Keratinocyte (primary cell): ENCODE results near the gene SLC12A3. TPM values are rescaled to one million over a fixed set of nuclear protein-coding genes. Genes with fewer than 3 reads are reported as not detected.
A peak's percentile ranks its signal among the peaks of the same experiment; 100 is the strongest.

Source experiments
- DNase-seq: peaks from one replicate; pipeline ENCODE4 v3.0.0-alpha.2; 2011; ENCODE audit warnings: low read depth, missing footprints, low spot score
- FAIRE-seq: peaks from 2 replicates; lab custom pipeline; 2011; peaks lifted over from hg19 to GRCh38; lab: Jason Lieb, UNC
- H2AFZ ChIP-seq: 2 replicates; pipeline ENCODE4 v1.6.0; 2012; ENCODE audit warnings: low read length, control low read depth, inconsistent platforms; ENCODE audit not compliant: control insufficient read depth
- H3K27ac ChIP-seq: 2 replicates; pipeline ENCODE4 v1.5.1; 2011; ENCODE audit warnings: low read length; ENCODE audit not compliant: control insufficient read depth, insufficient read depth
- H3K27me3 ChIP-seq: 3 replicates; pipeline ENCODE4 v1.6.0; 2011; ENCODE audit warnings: low read length; ENCODE audit not compliant: control insufficient read depth, insufficient read depth; ENCODE audit errors: extremely low read depth
- H3K36me3 ChIP-seq, 2 experiments: 2 replicates in 1 of 2; 3 replicates in 1 of 2; pipeline ENCODE4 v1.5.1; 2011; ENCODE audit warnings: low read length in 2 of 2, mild to moderate bottlenecking in 1 of 2; ENCODE audit not compliant: control insufficient read depth in 2 of 2, insufficient read depth in 2 of 2; ENCODE audit errors: extremely low read depth in 1 of 2
- H3K4me1 ChIP-seq: 3 replicates; pipeline ENCODE4 v1.5.1; 2011; ENCODE audit warnings: low read length; ENCODE audit not compliant: control insufficient read depth, insufficient read depth; ENCODE audit errors: extremely low read depth
- H3K4me2 ChIP-seq: 3 replicates; pipeline ENCODE4 v1.6.0; 2011; ENCODE audit warnings: low read depth, low read length; ENCODE audit not compliant: control insufficient read depth, insufficient read depth; ENCODE audit errors: extremely low read depth
- H3K4me3 ChIP-seq, 3 experiments: fragments of 200-600 bp in 1 of 3; sonication (generic) in 1 of 3; 2 replicates in 2 of 3; 3 replicates in 1 of 3; pipeline ENCODE4 v1.5.1; 2011 to 2016; ENCODE audit warnings: low read length in 3 of 3, mild to moderate bottlenecking in 3 of 3, control low read depth in 2 of 3, inconsistent platforms in 1 of 3, low read depth in 1 of 3, mixed read lengths in 1 of 3, mixed run types in 1 of 3, moderate library complexity in 1 of 3; ENCODE audit not compliant: control insufficient read depth in 2 of 3, insufficient read depth in 2 of 3; ENCODE audit errors: extremely low read depth in 1 of 3
- H3K79me2 ChIP-seq: 2 replicates; pipeline ENCODE4 v1.6.0; 2012; ENCODE audit warnings: low read length; ENCODE audit not compliant: control insufficient read depth, insufficient read depth
- H3K9ac ChIP-seq: 3 replicates; pipeline ENCODE4 v1.6.0; 2011; ENCODE audit warnings: low read length; ENCODE audit not compliant: control insufficient read depth, insufficient read depth; ENCODE audit errors: extremely low read depth
- H3K9me1 ChIP-seq: 3 replicates; pipeline ENCODE4 v1.6.0; 2011; ENCODE audit warnings: low read length; ENCODE audit not compliant: control insufficient read depth, insufficient read depth; ENCODE audit errors: extremely low read depth
- H3K9me3 ChIP-seq: 2 replicates; pipeline ENCODE4 v1.5.1; 2012; ENCODE audit warnings: low read depth, low read length; ENCODE audit not compliant: control insufficient read depth
- H4K20me1 ChIP-seq: 3 replicates; pipeline ENCODE4 v1.6.0; 2011; ENCODE audit warnings: low read length; ENCODE audit not compliant: control insufficient read depth, insufficient read depth; ENCODE audit errors: extremely low read depth
- CTCF ChIP-seq, 3 experiments: IDR thresholded peaks in 1 of 3; conservative IDR thresholded peaks in 1 of 3; optimal IDR thresholded peaks in 1 of 3; 2 replicates in 2 of 3; 3 replicates in 1 of 3; pipeline versions ENCODE3 to v1.5.1; 2011; ENCODE audit warnings: low read length in 3 of 3, mild to moderate bottlenecking in 3 of 3, moderate library complexity in 2 of 3, control low read depth in 1 of 3, inconsistent platforms in 1 of 3; ENCODE audit not compliant: insufficient read depth in 2 of 3; ENCODE audit errors: extremely low read depth in 1 of 3
- EZH2 ChIP-seq: IDR thresholded peaks from one replicate; pipeline ENCODE4 v1.6.1; 2012; ENCODE audit warnings: inconsistent platforms, mild to moderate bottlenecking, low read length, moderate library complexity
- dilution Hi-C: fragments of 300-500 bp; cut with MboI; formaldehyde crosslinking; loops from one replicate; pipeline ENCODE4 v1.7.0; 2020; ENCODE audit warnings: low sequenced_read_pairs; ENCODE audit not compliant: extremely low pct_ligation_motif_present
- polyA plus RNA-seq, 5 experiments: library from polyadenylated mRNA; depleted of rRNA in 3 of 5; stranded (reverse) in 3 of 5; stranded (forward) in 1 of 5; unstranded in 1 of 5; fragments of >200 nt; gene quantifications; 1 replicate in 1 of 5; 2 replicates in 3 of 5; 3 replicates in 1 of 5; pipeline versions ENCODE4 v1.2.1 to v1.2.3, GENCODE V29; 2011 to 2012; ENCODE audit warnings: missing spikeins in 2 of 5, low read depth in 1 of 5, low replicate concordance in 1 of 5

Gene SLC12A3
- polyA plus RNA-seq, 1 donor (not counting 4 experiments of a cell fraction or from before 2014, with no cell fraction given), result not detected

- Histone ChIP-seq H3K27ac (peak overlapping the region; percentile 91), H4K20me1 (peaks cover 20% of the 10 kb centered on the region), H3K4me2 (peak overlapping the region; percentile 65), H2AFZ (peak overlapping the region; percentile 78), H3K9me1 (no peaks in the 10 kb centered on the region), H3K79me2 (peaks cover 33% of the 10 kb centered on the region), H3K36me3 (peaks cover 4 to 17% of the 10 kb centered on the region in 2 experiments), H3K9me3 (no peaks in the 10 kb centered on the region), H3K4me1 (peaks cover 21% of the 10 kb centered on the region), H3K4me3 (peak overlapping the region in 2 of 3 experiments; percentile 38 to 43), H3K9ac (peak overlapping the region; percentile 95), H3K27me3 (no peaks in the 10 kb centered on the region)
- TF ChIP-seq CTCF (optimal IDR thresholded peaks at IDR 0.05 in 1 of 3, IDR thresholded peaks at IDR 0.05 in 1 of 3, conservative IDR thresholded peaks at IDR 0.05 in 1 of 3; ENCODE audit: extremely low read depth in 1 of 3, insufficient read depth in 2 of 3, low read length in 3 of 3) (no peak), EZH2 (no peak)
- dilution Hi-C loops, result no loop called here
- FAIRE-seq (no peak), DNase-seq (no peak)
Measured at GRCh38 chr16:56931271-56931891, 66.4 kb downstream of the SLC12A3 start.

- Histone ChIP-seq H2AFZ (peak within 1 kb of the TSS; percentile 78), H3K9me3 (no peaks in the 10 kb centered on the region), H3K4me2 (peak within 1 kb of the TSS; percentile 88), H3K79me2 (peaks cover 37% of the 10 kb centered on the region), H4K20me1 (peaks cover 27% of the 10 kb centered on the region), H3K27me3 (no peaks in the 10 kb centered on the region), H3K4me3 (peak within 1 kb of the TSS; percentile 96 to 100 (median 96)), H3K9me1 (no peaks in the 10 kb centered on the region), H3K27ac (peak within 1 kb of the TSS; percentile 91), H3K4me1 (peaks cover 21% of the 10 kb centered on the region), H3K36me3 (peaks cover 7 to 25% of the 10 kb centered on the region in 2 experiments), H3K9ac (peak within 1 kb of the TSS; percentile 95)
- TF ChIP-seq CTCF (optimal IDR thresholded peaks at IDR 0.05 in 1 of 3, IDR thresholded peaks at IDR 0.05 in 1 of 3, conservative IDR thresholded peaks at IDR 0.05 in 1 of 3; ENCODE audit: extremely low read depth in 1 of 3, insufficient read depth in 2 of 3, low read length in 3 of 3) (peak in 1 of 3 experiments; percentile 24), EZH2 (no peak)
- no peak for DNase-seq
- peak; percentile 36 for FAIRE-seq
- dilution Hi-C loops, result no loop called here
Measured at GRCh38 chr16:56931892-56932720, 67.1 kb downstream of the SLC12A3 start, which contains the start of gene HERPUD1. Gene HERPUD1 (plus strand): TSS chr16:56932142. CDS start chr16:56932245, 103 bp downstream.
